Duodenal mucosa (tissue), 2 donors: ENCODE data around the gene LIPN.

Experiments used
- H3K27ac ChIP-seq: one replicate; pipeline ENCODE4 v1.7.0; 2013; ENCODE audit warnings: low read depth, low read length
- H3K27me3 ChIP-seq, 2 donors: one replicate each; pipeline ENCODE4 v1.7.0; 2013; ENCODE audit warnings: low read length in 2 of 2, control low read depth in 1 of 2; ENCODE audit not compliant: insufficient read depth in 2 of 2, control insufficient read depth in 1 of 2
- H3K36me3 ChIP-seq, 2 donors: one replicate each; pipeline ENCODE4 v1.7.0; 2013; ENCODE audit warnings: low read length in 2 of 2, control low read depth in 1 of 2; ENCODE audit not compliant: insufficient read depth in 2 of 2, control insufficient read depth in 1 of 2
- H3K4me1 ChIP-seq, 2 donors: one replicate each; pipeline ENCODE4 v1.7.0; 2013; ENCODE audit warnings: low read length in 2 of 2, control low read depth in 1 of 2; ENCODE audit not compliant: insufficient read depth in 2 of 2, control insufficient read depth in 1 of 2
- H3K4me3 ChIP-seq, 2 donors: one replicate each; pipeline ENCODE4 v1.7.0; 2013; ENCODE audit warnings: low read length in 2 of 2, low read depth in 1 of 2
- H3K9ac ChIP-seq, 2 donors: one replicate each; pipeline ENCODE4 v1.7.0; 2013; ENCODE audit warnings: low read length in 2 of 2, low read depth in 1 of 2
- H3K9me3 ChIP-seq, 2 donors: one replicate each; pipeline ENCODE4 v1.7.0; 2013; ENCODE audit warnings: low read length in 2 of 2, control low read depth in 1 of 2; ENCODE audit not compliant: control insufficient read depth in 1 of 2

The LIPN gene

DNA sequence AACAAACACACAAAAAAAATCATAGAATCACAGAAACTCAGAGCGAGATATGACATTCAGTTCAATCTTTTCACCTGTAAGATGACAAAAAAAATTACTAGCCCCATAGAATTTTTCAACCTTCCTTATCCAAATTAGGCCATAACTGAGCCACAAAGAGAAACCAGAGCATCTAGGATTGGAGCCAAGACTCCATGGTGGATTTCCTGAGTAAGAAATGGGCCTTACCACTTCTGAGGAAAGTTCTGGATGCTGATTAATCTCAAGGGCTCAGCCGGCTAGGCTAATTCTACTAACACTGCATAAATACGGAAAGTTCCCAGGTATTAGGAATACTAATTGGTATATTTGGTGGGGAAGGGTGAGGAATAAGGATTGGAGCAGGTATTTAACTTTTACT, 59.5 kb downstream of the LIPN start:
- Histone ChIP-seq H3K9ac (no peak overlapping the region), H3K36me3 (no peaks in the 10 kb centered on the region), H3K9me3 (no peaks in the 10 kb centered on the region), H3K27ac (no peak overlapping the region), H3K4me1 (no peaks in the 10 kb centered on the region), H3K27me3 (no peaks in the 10 kb centered on the region), H3K4me3 (no peak overlapping the region)

GRCh38 chr10:88820748-88821401, 61.1 kb downstream of the LIPN start:
- Histone ChIP-seq H3K27ac (no peak overlapping the region), H3K9ac (no peak overlapping the region), H3K4me3 (no peak overlapping the region), H3K9me3 (no peaks in the 10 kb centered on the region), H3K27me3 (no peaks in the 10 kb centered on the region), H3K36me3 (no peaks in the 10 kb centered on the region), H3K4me1 (peaks cover 0 to 6% of the 10 kb centered on the region in 2 donors)

DNA sequence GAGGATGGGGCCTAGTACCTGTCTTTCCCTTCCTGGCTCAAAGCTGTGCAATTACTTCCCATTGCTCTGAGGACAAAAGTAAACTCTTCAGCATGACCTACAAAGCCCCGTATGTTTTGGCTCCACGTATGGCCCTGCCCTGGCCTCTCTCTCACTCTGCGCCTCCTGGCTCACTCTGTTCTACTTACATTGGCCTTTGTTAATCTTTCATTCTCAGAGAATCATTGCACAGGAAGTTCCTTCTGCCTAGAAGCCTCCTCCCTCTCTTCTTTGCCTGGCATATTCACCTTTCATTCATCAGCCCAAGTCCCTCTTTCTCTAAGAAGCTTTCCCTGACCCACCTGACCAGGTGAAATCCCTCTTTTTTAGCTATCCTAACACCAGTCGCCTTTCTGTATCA, 66.6 kb downstream of the LIPN start:
- no peaks in the 10 kb centered on the region for H3K27me3 ChIP-seq
- H3K9me3 ChIP-seq = no peaks in the 10 kb centered on the region
- no peak overlapping the region for H3K9ac ChIP-seq
- H3K4me1 ChIP-seq = peaks cover 0 to 6% of the 10 kb centered on the region in 2 donors
- no peak overlapping the region for H3K4me3 ChIP-seq
- no peak overlapping the region for H3K27ac ChIP-seq
- H3K36me3 ChIP-seq = no peaks in the 10 kb centered on the region

GRCh38 chr10:88827671-88828070, 67.9 kb downstream of the LIPN start:
- no peak overlapping the region for H3K27ac ChIP-seq
- H3K9ac ChIP-seq = no peak overlapping the region
- no peaks in the 10 kb centered on the region for H3K27me3 ChIP-seq
- no peaks in the 10 kb centered on the region for H3K9me3 ChIP-seq
- no peaks in the 10 kb centered on the region for H3K36me3 ChIP-seq
- peaks cover 0 to 6% of the 10 kb centered on the region in 2 donors for H3K4me1 ChIP-seq
- no peak overlapping the region for H3K4me3 ChIP-seq

GRCh38 chr10:88828310-88828709, 68.5 kb downstream of the LIPN start:
- Histone ChIP-seq H3K27me3 (no peaks in the 10 kb centered on the region), H3K4me1 (peaks cover 0 to 6% of the 10 kb centered on the region in 2 donors), H3K36me3 (no peaks in the 10 kb centered on the region), H3K9me3 (no peaks in the 10 kb centered on the region), H3K9ac (no peak overlapping the region), H3K27ac (no peak overlapping the region), H3K4me3 (no peak overlapping the region)
